PFSK-1 (cell line): ENCODE results near the gene RAG2.

Experiments used
- FOXP2 ChIP-seq: optimal IDR thresholded peaks from 2 replicates; pipeline ENCODE3; 2011; ENCODE audit warnings: borderline replicate concordance, control low read depth, inconsistent platforms; ENCODE audit not compliant: insufficient read depth; ENCODE audit errors: extremely low read length, extremely low read depth
- POLR2AphosphoS5 ChIP-seq: IDR thresholded peaks from 2 replicates; pipeline ENCODE4 v1.6.1; 2012; ENCODE audit warnings: low read depth, mild to moderate bottlenecking, control low read depth, low read length, moderate library complexity
- SIN3A ChIP-seq: IDR thresholded peaks from 2 replicates; pipeline ENCODE4 v1.6.1; 2012; ENCODE audit warnings: mild to moderate bottlenecking, low read length, moderate library complexity, borderline replicate concordance; ENCODE audit not compliant: insufficient read depth
- TAF1 ChIP-seq: IDR thresholded peaks from 2 replicates; pipeline ENCODE4 v1.6.1; 2012; ENCODE audit warnings: low read length, control low read depth, borderline replicate concordance; ENCODE audit not compliant: insufficient read depth
- TF ChIP-seq, protein P1 (sequence below), 2 experiments: IDR thresholded peaks; 2 replicates each; pipeline versions ENCODE4 v1.6.1 to v1.8.0; 2011 to 2012; ENCODE audit warnings: low read depth in 2 of 2, low read length in 2 of 2, control low read depth in 1 of 2, inconsistent platforms in 1 of 2, mild to moderate bottlenecking in 1 of 2, moderate library complexity in 1 of 2; ENCODE audit not compliant: insufficient read depth in 1 of 2

The RAG2 gene

DNA sequence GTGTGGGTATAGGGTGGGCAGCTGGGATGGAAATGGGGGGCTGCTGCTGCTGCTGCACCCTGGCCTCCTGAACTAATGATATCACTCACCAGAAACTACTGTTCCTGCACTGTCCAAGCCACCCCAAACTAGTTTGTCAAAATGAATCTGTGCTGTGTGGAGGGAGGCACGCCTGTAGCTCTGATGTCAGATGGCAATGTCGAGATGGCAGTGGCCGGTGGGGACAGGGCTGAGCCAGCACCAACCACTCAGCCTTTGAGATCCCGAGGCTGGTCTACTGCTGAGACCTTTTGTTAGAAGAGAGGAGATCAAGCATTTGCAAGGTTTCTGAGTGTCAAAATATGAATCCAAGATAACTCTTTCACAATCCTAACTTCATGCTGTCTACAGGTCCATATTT lies 28.9 kb downstream of the RAG2 start:
- TF ChIP-seq SIN3A (no peak), FOXP2 (no peak), POLR2AphosphoS5 (no peak), TAF1 (no peak)
- TF ChIP-seq, protein P1, sequence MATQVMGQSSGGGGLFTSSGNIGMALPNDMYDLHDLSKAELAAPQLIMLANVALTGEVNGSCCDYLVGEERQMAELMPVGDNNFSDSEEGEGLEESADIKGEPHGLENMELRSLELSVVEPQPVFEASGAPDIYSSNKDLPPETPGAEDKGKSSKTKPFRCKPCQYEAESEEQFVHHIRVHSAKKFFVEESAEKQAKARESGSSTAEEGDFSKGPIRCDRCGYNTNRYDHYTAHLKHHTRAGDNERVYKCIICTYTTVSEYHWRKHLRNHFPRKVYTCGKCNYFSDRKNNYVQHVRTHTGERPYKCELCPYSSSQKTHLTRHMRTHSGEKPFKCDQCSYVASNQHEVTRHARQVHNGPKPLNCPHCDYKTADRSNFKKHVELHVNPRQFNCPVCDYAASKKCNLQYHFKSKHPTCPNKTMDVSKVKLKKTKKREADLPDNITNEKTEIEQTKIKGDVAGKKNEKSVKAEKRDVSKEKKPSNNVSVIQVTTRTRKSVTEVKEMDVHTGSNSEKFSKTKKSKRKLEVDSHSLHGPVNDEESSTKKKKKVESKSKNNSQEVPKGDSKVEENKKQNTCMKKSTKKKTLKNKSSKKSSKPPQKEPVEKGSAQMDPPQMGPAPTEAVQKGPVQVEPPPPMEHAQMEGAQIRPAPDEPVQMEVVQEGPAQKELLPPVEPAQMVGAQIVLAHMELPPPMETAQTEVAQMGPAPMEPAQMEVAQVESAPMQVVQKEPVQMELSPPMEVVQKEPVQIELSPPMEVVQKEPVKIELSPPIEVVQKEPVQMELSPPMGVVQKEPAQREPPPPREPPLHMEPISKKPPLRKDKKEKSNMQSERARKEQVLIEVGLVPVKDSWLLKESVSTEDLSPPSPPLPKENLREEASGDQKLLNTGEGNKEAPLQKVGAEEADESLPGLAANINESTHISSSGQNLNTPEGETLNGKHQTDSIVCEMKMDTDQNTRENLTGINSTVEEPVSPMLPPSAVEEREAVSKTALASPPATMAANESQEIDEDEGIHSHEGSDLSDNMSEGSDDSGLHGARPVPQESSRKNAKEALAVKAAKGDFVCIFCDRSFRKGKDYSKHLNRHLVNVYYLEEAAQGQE (IDR thresholded peaks at IDR 0.05; ENCODE audit: insufficient read depth in 1 of 2, low read depth in 2 of 2, low read length in 2 of 2) = no peak

DNA sequence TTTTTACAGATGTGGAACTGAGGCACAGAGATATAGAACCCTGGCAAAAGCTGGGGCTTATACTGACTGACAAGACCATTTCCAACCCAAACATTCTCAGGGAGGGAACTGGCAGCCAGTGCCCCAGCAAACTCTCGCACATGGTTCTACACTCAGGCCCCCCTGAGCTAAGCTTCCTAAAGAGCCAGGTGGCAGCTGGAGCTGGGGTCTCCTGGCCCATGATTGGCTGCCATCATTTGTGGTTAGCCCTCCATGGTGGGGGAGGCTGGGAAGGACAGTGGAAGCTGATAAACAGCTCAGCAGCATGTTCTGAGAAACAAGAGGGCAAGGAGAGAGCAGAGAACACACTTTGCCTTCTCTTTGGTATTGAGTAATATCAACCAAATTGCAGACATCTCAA lies 30.3 kb downstream of the RAG2 start, which contains the start of gene RAG1:
RAG1 (plus strand) TSS at position 314 of the 400 bp plus-strand sequence. CDS start 5,298 bp downstream, outside the sequence.
- TF ChIP-seq SIN3A = no peak
- no peak for TF ChIP-seq POLR2AphosphoS5
- no peak for TF ChIP-seq FOXP2
- TF ChIP-seq, protein P1 (IDR thresholded peaks at IDR 0.05; ENCODE audit: insufficient read depth in 1 of 2, low read depth in 2 of 2, low read length in 2 of 2) = no peak
- TF ChIP-seq TAF1 = no peak

DNA sequence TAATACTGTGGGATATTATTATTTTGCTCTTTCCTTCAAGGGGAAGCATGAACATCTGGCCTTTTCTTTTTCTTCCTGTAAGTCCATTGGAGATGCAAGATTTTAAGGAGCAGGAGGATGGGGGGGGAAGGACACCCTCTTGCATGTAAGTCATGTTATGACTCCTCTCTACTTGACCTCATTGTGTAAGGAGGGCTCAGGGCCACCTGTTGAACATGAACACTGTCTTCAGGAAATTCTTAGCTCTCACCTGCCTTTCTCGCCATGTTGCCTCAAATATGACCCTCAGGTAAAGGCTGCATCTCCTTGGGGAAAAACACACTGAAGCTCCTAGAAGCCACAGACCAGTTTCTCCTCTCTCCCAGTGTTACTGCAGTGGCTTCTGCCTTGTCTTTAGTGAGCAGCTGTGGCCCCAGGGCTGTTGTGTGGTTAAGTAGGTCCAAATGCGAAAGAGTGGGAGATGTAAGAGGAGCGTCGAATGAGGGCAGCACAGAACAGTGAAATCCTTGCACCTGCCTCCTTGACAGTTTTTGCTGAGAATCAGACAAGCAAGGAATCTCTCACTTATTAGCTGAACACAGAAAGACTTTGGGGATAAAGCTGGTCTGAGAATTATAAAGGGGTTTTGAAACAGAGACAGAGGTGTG lies 31.5 kb downstream of the RAG2 start:
- no peak for TF ChIP-seq FOXP2

DNA sequence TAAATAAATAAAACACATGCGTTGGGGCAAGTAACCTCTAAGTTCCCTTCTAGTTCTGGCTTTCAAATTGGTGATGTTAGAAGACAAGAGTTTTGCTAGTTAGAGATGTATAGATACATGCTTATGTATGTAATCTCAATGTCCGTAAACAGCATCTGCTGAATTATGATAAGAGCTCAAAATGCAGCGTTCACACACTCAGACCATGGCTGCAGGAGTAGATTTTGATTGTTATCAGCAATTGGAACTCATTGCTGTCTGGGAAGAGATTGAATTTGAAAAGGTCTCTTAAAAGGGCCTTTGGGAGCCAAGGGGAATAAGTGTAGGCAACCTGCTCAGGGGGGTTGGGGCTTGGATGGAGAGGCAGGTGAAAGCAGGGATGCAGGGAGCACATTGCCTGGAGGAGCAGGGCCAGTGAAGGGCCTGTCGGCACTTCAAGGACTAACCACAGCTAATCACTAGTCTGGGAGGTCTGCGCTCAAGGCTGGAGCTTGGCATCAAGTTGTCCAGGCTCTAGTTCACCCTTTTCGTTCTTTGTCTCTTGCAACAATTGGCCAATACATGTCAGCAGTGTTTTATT lies 32.9 kb downstream of the RAG2 start:
- TF ChIP-seq, protein P1 (IDR thresholded peaks at IDR 0.05; ENCODE audit: insufficient read depth in 1 of 2, low read depth in 2 of 2, low read length in 2 of 2) = no peak
- TF ChIP-seq POLR2AphosphoS5 (no peak), SIN3A (no peak), TAF1 (no peak), FOXP2 (no peak)

DNA sequence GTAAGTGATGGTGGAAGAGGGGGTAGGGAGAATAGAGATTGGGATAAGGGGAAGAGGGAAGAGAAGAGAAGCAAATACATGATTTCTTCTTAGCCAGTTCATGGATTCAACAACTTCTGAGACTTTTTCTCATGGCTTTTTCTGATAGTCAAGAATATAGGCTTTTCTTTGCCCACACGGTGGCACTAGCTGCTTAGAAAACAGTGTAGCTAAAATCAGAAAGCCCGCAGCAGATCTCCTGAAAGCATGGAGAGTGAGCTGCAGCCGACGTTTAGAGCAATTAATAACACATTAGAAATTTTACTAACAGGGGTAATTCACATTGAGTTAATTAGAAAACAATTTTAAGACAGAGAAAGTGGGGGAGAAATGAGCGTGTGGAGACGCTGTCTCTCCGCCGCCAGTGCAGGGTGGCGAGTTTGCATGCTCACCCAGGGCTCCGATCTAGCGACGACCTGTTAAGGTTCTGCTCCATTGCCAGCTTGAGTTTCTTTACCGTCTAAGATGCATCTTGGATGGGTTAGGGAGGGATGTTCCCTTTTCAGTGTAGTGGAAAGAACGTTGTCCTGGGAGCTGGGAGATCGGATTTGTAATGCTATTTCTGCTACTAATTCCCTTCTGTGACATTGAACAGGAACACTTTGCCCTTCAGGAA lies 33.5 kb downstream of the RAG2 start:
- TF ChIP-seq SIN3A (no peak), POLR2AphosphoS5 (no peak), TAF1 (no peak), FOXP2 (no peak)
- TF ChIP-seq, protein P1 (IDR thresholded peaks at IDR 0.05; ENCODE audit: insufficient read depth in 1 of 2, low read depth in 2 of 2, low read length in 2 of 2) = no peak
